IMR-90 (cell line): Measurements from ENCODE around the gene PRSS12.

Experiments
- BHLHE40 ChIP-seq: fragments of 150-350 bp; IDR thresholded peaks from 2 replicates; pipeline ENCODE4 v1.6.1; 2016; ENCODE audit warnings: mild to moderate bottlenecking, low read depth, low read length
- MXI1 ChIP-seq: IDR thresholded peaks from 2 replicates; pipeline ENCODE4 v1.6.1; 2012; ENCODE audit warnings: low read depth, mild to moderate bottlenecking, low read length, moderate library complexity, borderline replicate concordance
- POLR2A ChIP-seq: IDR thresholded peaks from 2 replicates; pipeline ENCODE4 v1.6.1; 2012; ENCODE audit warnings: mild to moderate bottlenecking, low read depth, low read length
- RAD21 ChIP-seq: IDR thresholded peaks from 2 replicates; pipeline ENCODE4 v1.6.1; 2012; ENCODE audit warnings: low read length, improper control_type of control experiment
- RFX5 ChIP-seq: IDR thresholded peaks from 2 replicates; pipeline ENCODE4 v1.8.0; 2012; ENCODE audit warnings: low read depth, mild to moderate bottlenecking, low read length, moderate library complexity
- SMC3 ChIP-seq: fragments of 150-350 bp; IDR thresholded peaks from 2 replicates; pipeline ENCODE4 v1.6.1; 2016; ENCODE audit warnings: low read depth, mild to moderate bottlenecking, antibody characterized with exemption, low read length, moderate library complexity
- TF ChIP-seq, protein P1 (sequence below): conservative IDR thresholded peaks from 2 replicates; pipeline ENCODE4 v1.5.1; 2012; ENCODE audit warnings: mild to moderate bottlenecking, low read depth, low read length, improper control_type of control experiment
- TF ChIP-seq, protein P2 (sequence below): fragments of 150-350 bp; IDR thresholded peaks from 2 replicates; pipeline ENCODE4 v1.6.1; 2017; ENCODE audit warnings: mild to moderate bottlenecking, antibody characterized with exemption, low read length, low read depth
- TF ChIP-seq, protein P3 (sequence below): fragments of 150-350 bp; IDR thresholded peaks from 2 replicates; pipeline ENCODE4 v1.6.1; 2016; ENCODE audit warnings: low read depth, mild to moderate bottlenecking, low read length, moderate library complexity, borderline replicate concordance

DNA sequence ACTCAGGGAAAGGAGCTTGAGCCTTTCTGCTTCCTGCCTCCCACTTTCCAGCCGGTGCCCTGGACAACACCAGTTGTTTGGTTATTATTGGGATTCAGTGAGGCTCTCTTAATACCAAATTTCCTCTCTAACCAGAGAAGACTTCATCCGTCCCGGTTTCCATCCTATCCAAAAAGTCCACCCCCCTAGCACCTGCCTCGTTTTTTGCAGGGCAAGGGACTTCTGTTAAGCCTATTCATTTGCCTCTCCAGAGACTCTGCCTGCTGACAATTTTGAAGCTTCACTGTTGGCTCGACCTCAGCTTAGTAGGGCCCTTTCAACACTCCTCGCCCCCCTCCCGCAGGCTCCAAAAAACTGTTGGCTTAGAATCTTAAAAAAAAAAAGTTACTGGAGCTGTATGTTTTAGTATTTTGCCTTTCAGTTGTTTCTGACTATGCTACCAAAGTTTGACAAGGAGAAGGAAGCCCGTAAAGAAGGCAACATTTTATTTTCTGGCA, 779 bp upstream of the PRSS12 start:
- TF ChIP-seq, protein P1, sequence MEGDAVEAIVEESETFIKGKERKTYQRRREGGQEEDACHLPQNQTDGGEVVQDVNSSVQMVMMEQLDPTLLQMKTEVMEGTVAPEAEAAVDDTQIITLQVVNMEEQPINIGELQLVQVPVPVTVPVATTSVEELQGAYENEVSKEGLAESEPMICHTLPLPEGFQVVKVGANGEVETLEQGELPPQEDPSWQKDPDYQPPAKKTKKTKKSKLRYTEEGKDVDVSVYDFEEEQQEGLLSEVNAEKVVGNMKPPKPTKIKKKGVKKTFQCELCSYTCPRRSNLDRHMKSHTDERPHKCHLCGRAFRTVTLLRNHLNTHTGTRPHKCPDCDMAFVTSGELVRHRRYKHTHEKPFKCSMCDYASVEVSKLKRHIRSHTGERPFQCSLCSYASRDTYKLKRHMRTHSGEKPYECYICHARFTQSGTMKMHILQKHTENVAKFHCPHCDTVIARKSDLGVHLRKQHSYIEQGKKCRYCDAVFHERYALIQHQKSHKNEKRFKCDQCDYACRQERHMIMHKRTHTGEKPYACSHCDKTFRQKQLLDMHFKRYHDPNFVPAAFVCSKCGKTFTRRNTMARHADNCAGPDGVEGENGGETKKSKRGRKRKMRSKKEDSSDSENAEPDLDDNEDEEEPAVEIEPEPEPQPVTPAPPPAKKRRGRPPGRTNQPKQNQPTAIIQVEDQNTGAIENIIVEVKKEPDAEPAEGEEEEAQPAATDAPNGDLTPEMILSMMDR, result no peak
- no peak for TF ChIP-seq MXI1
- no peak for TF ChIP-seq POLR2A
- no peak for TF ChIP-seq RFX5
- no peak for TF ChIP-seq BHLHE40
- no peak for TF ChIP-seq RAD21
- no peak for TF ChIP-seq SMC3
- TF ChIP-seq, protein P2, sequence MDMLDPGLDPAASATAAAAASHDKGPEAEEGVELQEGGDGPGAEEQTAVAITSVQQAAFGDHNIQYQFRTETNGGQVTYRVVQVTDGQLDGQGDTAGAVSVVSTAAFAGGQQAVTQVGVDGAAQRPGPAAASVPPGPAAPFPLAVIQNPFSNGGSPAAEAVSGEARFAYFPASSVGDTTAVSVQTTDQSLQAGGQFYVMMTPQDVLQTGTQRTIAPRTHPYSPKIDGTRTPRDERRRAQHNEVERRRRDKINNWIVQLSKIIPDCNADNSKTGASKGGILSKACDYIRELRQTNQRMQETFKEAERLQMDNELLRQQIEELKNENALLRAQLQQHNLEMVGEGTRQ, result no peak
- TF ChIP-seq, protein P3, sequence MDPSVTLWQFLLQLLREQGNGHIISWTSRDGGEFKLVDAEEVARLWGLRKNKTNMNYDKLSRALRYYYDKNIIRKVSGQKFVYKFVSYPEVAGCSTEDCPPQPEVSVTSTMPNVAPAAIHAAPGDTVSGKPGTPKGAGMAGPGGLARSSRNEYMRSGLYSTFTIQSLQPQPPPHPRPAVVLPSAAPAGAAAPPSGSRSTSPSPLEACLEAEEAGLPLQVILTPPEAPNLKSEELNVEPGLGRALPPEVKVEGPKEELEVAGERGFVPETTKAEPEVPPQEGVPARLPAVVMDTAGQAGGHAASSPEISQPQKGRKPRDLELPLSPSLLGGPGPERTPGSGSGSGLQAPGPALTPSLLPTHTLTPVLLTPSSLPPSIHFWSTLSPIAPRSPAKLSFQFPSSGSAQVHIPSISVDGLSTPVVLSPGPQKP, result no peak
